HepG2 (cell line): ENCODE results near the gene SERPINB6. TPM values are rescaled to one million over a fixed set of nuclear protein-coding genes. Genes with fewer than 3 reads are reported as not detected.

Source experiments
- AGO2 ChIP-seq: fragments of 200-400 bp; formaldehyde crosslinking; optimal IDR thresholded peaks from 2 replicates; pipeline ENCODE3; 2017; ENCODE audit warnings: mild to moderate bottlenecking, low read depth, low read length, moderate library complexity
- FOSL2 ChIP-seq: sonication (generic); formaldehyde crosslinking; IDR thresholded peaks from 2 replicates; pipeline ENCODE4 v1.4.0; 2020; ENCODE audit warnings: missing genetic modification reagents
- FOXK1 ChIP-seq: sonication (generic); formaldehyde crosslinking; IDR thresholded peaks from 2 replicates; pipeline ENCODE4 v1.4.0; 2020; ENCODE audit warnings: low read depth, missing genetic modification reagents, borderline replicate concordance
- HOXA9 ChIP-seq: sonication (generic); formaldehyde crosslinking; IDR thresholded peaks from 2 replicates; pipeline ENCODE4 v1.8.1; 2022; ENCODE audit warnings: missing genetic modification reagents, mild to moderate bottlenecking, moderate library complexity, borderline replicate concordance
- IKZF4 ChIP-seq: sonication (generic); formaldehyde crosslinking; IDR thresholded peaks from 2 replicates; pipeline ENCODE4 v1.5.1; 2020; ENCODE audit warnings: borderline replicate concordance, mild to moderate bottlenecking, low read depth, missing genetic modification reagents; ENCODE audit errors: not compliant biosample characterization
- ISL2 ChIP-seq: sonication (generic); formaldehyde crosslinking; IDR thresholded peaks from 2 replicates; pipeline ENCODE4 v1.5.0; 2020; ENCODE audit warnings: missing genetic modification reagents
- MEIS2 ChIP-seq: sonication (generic); formaldehyde crosslinking; IDR thresholded peaks from 2 replicates; pipeline ENCODE4 v1.9.0; 2021; ENCODE audit warnings: mild to moderate bottlenecking, missing genetic modification reagents
- POGK ChIP-seq: sonication (generic); formaldehyde crosslinking; conservative IDR thresholded peaks from 2 replicates; pipeline ENCODE4 v1.8.0; 2022; ENCODE audit warnings: mild to moderate bottlenecking, moderate library complexity, missing genetic modification reagents
- POLR2AphosphoS2 ChIP-seq: IDR thresholded peaks from 2 replicates; pipeline ENCODE4 v1.6.1; 2011; ENCODE audit warnings: low read depth, low read length, improper control_type of control experiment
- RELA ChIP-seq: sonication (generic); formaldehyde crosslinking; IDR thresholded peaks from 2 replicates; pipeline ENCODE4 v1.4.0; 2020; ENCODE audit warnings: missing genetic modification reagents
- RFXANK ChIP-seq: IDR thresholded peaks from 2 replicates; pipeline ENCODE4 v1.6.1; 2016
- SIN3B ChIP-seq: fragments of 150-350 bp; IDR thresholded peaks from 2 replicates; pipeline ENCODE4 v1.6.1; 2014; ENCODE audit warnings: low read length
- SOX5 ChIP-seq: IDR thresholded peaks from 2 replicates; pipeline ENCODE4 v1.6.1; 2016; ENCODE audit warnings: borderline replicate concordance
- SP140L ChIP-seq: sonication (generic); formaldehyde crosslinking; IDR thresholded peaks from 2 replicates; pipeline ENCODE4 v1.4.0; 2020; ENCODE audit warnings: missing genetic modification reagents, borderline replicate concordance
- XRCC5 ChIP-seq: fragments of 200-400 bp; formaldehyde crosslinking; optimal IDR thresholded peaks from 2 replicates; pipeline ENCODE3; 2017; ENCODE audit warnings: mild to moderate bottlenecking, low read length
- ZBTB14 ChIP-seq: sonication (generic); formaldehyde crosslinking; IDR thresholded peaks from 2 replicates; pipeline ENCODE4 v1.4.0; 2020; ENCODE audit warnings: missing genetic modification reagents
- ZBTB7A ChIP-seq: sonication (generic); formaldehyde crosslinking; IDR thresholded peaks from 2 replicates; pipeline ENCODE4 v1.8.0; 2022; ENCODE audit warnings: mild to moderate bottlenecking, missing genetic modification reagents
- ZNF143 ChIP-seq: sonication (generic); formaldehyde crosslinking; IDR thresholded peaks from 2 replicates; pipeline ENCODE4 v1.4.0; 2020; ENCODE audit warnings: missing genetic modification reagents
- ZNF263 ChIP-seq: sonication (generic); formaldehyde crosslinking; IDR thresholded peaks from 2 replicates; pipeline ENCODE4 v1.4.0; 2020; ENCODE audit warnings: missing genetic modification reagents
- ZNF557 ChIP-seq: sonication (generic); formaldehyde crosslinking; IDR thresholded peaks from 2 replicates; pipeline ENCODE4 v1.4.0; 2020; ENCODE audit warnings: missing genetic modification reagents
- ZNF563 ChIP-seq: sonication (generic); formaldehyde crosslinking; IDR thresholded peaks from 2 replicates; pipeline ENCODE4 v1.8.0; 2022; ENCODE audit warnings: mild to moderate bottlenecking, moderate library complexity, missing genetic modification reagents
- ZNF75D ChIP-seq: sonication (generic); formaldehyde crosslinking; IDR thresholded peaks from 2 replicates; pipeline ENCODE4 v1.8.1; 2023; ENCODE audit warnings: missing genetic modification reagents, mild to moderate bottlenecking, borderline replicate concordance
- ZNF781 ChIP-seq: sonication (generic); formaldehyde crosslinking; IDR thresholded peaks from 2 replicates; pipeline ENCODE4 v1.5.1; 2020; ENCODE audit warnings: borderline replicate concordance, mild to moderate bottlenecking, missing genetic modification reagents; ENCODE audit errors: not compliant biosample characterization
- ZSCAN30 ChIP-seq: sonication (generic); formaldehyde crosslinking; IDR thresholded peaks from 2 replicates; pipeline ENCODE4 v1.5.0; 2020; ENCODE audit warnings: mild to moderate bottlenecking, missing genetic modification reagents
- polyA plus RNA-seq, 8 experiments: library from polyadenylated mRNA; depleted of rRNA in 3 of 8; stranded (reverse) in 7 of 8; unstranded in 1 of 8; fragments of >200 nt; fragmentation: Illumina TruSeq in 4 of 8; extraction: Trizol in 4 of 8; gene quantifications; 2 replicates each; pipeline versions ENCODE4 v1.2.1 to v1.2.3, GENCODE V29; 2011 to 2016; ENCODE audit warnings: low read depth in 4 of 8, missing spikeins in 1 of 8, mixed read lengths in 1 of 8; ENCODE audit not compliant: insufficient read depth in 1 of 8
- total RNA-seq, 5 experiments: library from RNA; depleted of rRNA; stranded (reverse); fragments of >200 nt; fragmentation: Illumina TruSeq; extraction: Trizol; gene quantifications; 2 replicates each; pipeline ENCODE4 v1.2.3, GENCODE V29; 2016; ENCODE audit warnings: low read depth in 1 of 5
- TF ChIP-seq, protein P1 (sequence below): sonication (generic); formaldehyde crosslinking; IDR thresholded peaks from 2 replicates; pipeline ENCODE4 v1.4.0; 2020; ENCODE audit warnings: missing genetic modification reagents, mild to moderate bottlenecking, borderline replicate concordance

The SERPINB6 gene
- total and polyA plus RNA-seq, 2 of the 13 experiments (the other 11 are each of a cell fraction or from before 2014, with no cell fraction given): 38.2 to 61.3 TPM

GRCh38 chr6:2971420-2972218 is at the start of gene SERPINB6 (continued):
- TF ChIP-seq ZNF781 (CRISPR knock-in tag) (no peak), HOXA9 (CRISPR knock-in tag) (no peak), FOSL2 (CRISPR knock-in tag) (peak; percentile 56; the same call in 1 of the 2 replicates), RFXANK (CRISPR knock-in tag) (no peak; the same call in 1 of the 2 replicates), ZNF143 (0 out of 2 replicates have a peak, but pooled peaks have one; percentile 26), ZSCAN30 (CRISPR knock-in tag) (peak; percentile 90; the same call in 1 of the 2 replicates), MEIS2 (CRISPR knock-in tag) (peak; percentile 67), ZBTB7A (peak; percentile 73; the same call in 1 of the 2 replicates), ISL2 (CRISPR knock-in tag) (peak; percentile 76; the same call in 1 of the 2 replicates), ZNF563 (CRISPR knock-in tag) (peak; percentile 58; the same call in 1 of the 2 replicates), POLR2AphosphoS2 (no peak), ZNF75D (CRISPR knock-in tag) (no peak), SP140L (no peak), RELA (CRISPR knock-in tag) (0 out of 2 replicates have a peak, but pooled peaks have one; percentile 18), SIN3B (no peak), ZNF263 (CRISPR knock-in tag) (peak; percentile 35), POGK (peak; percentile 90), FOXK1 (peak; percentile 63; the same call in 1 of the 2 replicates), XRCC5 (no peak), SOX5 (CRISPR knock-in tag) (peak; percentile 54; the same call in 1 of the 2 replicates), AGO2 (peak; percentile 62), ZNF557 (CRISPR knock-in tag) (no peak), ZBTB14 (no peak), IKZF4 (CRISPR knock-in tag) (no peak)
- TF ChIP-seq, protein P1, sequence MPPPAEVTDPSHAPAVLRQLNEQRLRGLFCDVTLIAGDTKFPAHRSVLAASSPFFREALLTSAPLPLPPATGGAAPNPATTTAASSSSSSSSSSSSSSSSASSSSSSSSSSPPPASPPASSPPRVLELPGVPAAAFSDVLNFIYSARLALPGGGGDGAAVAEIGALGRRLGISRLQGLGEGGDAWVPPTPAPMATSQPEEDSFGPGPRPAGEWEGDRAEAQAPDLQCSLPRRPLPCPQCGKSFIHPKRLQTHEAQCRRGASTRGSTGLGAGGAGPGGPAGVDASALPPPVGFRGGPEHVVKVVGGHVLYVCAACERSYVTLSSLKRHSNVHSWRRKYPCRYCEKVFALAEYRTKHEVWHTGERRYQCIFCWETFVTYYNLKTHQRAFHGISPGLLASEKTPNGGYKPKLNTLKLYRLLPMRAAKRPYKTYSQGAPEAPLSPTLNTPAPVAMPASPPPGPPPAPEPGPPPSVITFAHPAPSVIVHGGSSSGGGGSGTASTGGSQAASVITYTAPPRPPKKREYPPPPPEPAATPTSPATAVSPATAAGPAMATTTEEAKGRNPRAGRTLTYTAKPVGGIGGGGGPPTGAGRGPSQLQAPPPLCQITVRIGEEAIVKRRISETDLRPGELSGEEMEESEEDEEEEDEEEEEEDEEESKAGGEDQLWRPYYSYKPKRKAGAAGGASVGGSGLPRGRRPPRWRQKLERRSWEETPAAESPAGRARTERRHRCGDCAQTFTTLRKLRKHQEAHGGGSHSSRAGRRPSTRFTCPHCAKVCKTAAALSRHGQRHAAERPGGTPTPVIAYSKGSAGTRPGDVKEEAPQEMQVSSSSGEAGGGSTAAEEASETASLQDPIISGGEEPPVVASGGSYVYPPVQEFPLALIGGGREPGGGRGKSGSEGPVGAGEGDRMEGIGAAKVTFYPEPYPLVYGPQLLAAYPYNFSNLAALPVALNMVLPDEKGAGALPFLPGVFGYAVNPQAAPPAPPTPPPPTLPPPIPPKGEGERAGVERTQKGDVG (CRISPR knock-in tag): peak; percentile 73; the same call in 1 of the 2 replicates
